A549 (cell line): ENCODE data around the gene CA11. TPM values are rescaled to one million over a fixed set of nuclear protein-coding genes. Genes with fewer than 3 reads are reported as not detected.

Experiments
- ATAC-seq, 2 experiments: fragments of 200-7000 bp in 1 of 2; fragments of >200 bp in 1 of 2; cut with Nextera tagmentation in 1 of 2; cut with Tn5 transposase in 1 of 2; 3 replicates each; pipeline versions ENCODE4 v1.8.0 to v1.9.1; 2018 to 2020; ENCODE audit warnings: mild to moderate bottlenecking in 1 of 2, moderate library complexity in 1 of 2
- CTCF ChIA-PET: fragments of 300-600 bp; sonication (Branson Sonifier 250); formaldehyde crosslinking; extraction: SDS; loops from one replicate; lab custom pipeline; 2021; ENCODE audit warnings: antibody characterized with exemption, inconsistent platforms; lab: Yijun Ruan, JAX
- POLR2A ChIA-PET: fragments of 350-600 bp; formaldehyde crosslinking; extraction: SDS; loops from one replicate; lab custom pipeline; 2021; ENCODE audit warnings: antibody characterized with exemption, inconsistent platforms; lab: Yijun Ruan, JAX
- DNase-seq, 2 experiments: peaks; one replicate each; pipeline versions ENCODE4 v3.0.0 to v3.0.0-alpha.2; 2011 to 2016; ENCODE audit warnings: low read depth in 1 of 2, low spot score in 1 of 2
- FAIRE-seq: peaks from 2 replicates; lab custom pipeline; 2011; peaks lifted over from hg19 to GRCh38; lab: Jason Lieb, UNC
- H3K27ac ChIP-seq, 2 experiments: fragments of >200 bp; sonication (Bioruptor Twin); formaldehyde crosslinking; 3 replicates each; pipeline ENCODE4 v1.5.1; 2016 to 2017
- H3K4me1 ChIP-seq: fragments of >200 bp; sonication (Bioruptor Twin); formaldehyde crosslinking; 3 replicates; pipeline ENCODE4 v1.6.1; 2016
- H3K4me2 ChIP-seq: fragments of >200 bp; sonication (Bioruptor Twin); formaldehyde crosslinking; 3 replicates; pipeline ENCODE4 v1.6.1; 2016
- H3K4me3 ChIP-seq: fragments of >200 bp; sonication (Bioruptor Twin); formaldehyde crosslinking; 3 replicates; pipeline ENCODE4 v1.5.1; 2016
- H3K9me3 ChIP-seq: fragments of >200 bp; sonication (Bioruptor Twin); formaldehyde crosslinking; 3 replicates; pipeline ENCODE4 v1.6.1; 2016
- ATOH8 ChIP-seq: fragments of 250-450 bp; sonication (Bioruptor Pico); IDR thresholded peaks from 2 replicates; pipeline ENCODE4 v1.5.0; 2020; ENCODE audit warnings: low read depth, mild to moderate bottlenecking, moderate library complexity
- BCL3 ChIP-seq: fragments of >200 bp; sonication (Bioruptor Twin); formaldehyde crosslinking; IDR thresholded peaks from 3 replicates; pipeline ENCODE4 v1.6.1; 2016
- CBX8 ChIP-seq: fragments of 200-600 bp; sonication (generic); IDR thresholded peaks from 2 replicates; pipeline ENCODE4 v1.6.1; 2016
- CEBPB ChIP-seq, 2 experiments: fragments of >200 bp in 1 of 2; sonication (Bioruptor Twin) in 1 of 2; formaldehyde crosslinking in 1 of 2; IDR thresholded peaks; 2 replicates each; pipeline ENCODE4 v1.6.1; 2012 to 2016
- EP300 ChIP-seq, 2 experiments: fragments of >200 bp; sonication (Bioruptor Twin); formaldehyde crosslinking; IDR thresholded peaks; 2 replicates in 1 of 2; 3 replicates in 1 of 2; pipeline ENCODE4 v1.6.1; 2016 to 2017
- FOSL2 ChIP-seq, 2 experiments: fragments of 450-650 bp in 1 of 2; fragments of >200 bp in 1 of 2; sonication (Bioruptor Twin) in 1 of 2; formaldehyde crosslinking; IDR thresholded peaks; 2 replicates each; pipeline versions ENCODE4 v1.5.0 to v1.6.1; 2016 to 2020; ENCODE audit warnings: mild to moderate bottlenecking in 1 of 2, moderate library complexity in 1 of 2
- HES2 ChIP-seq: fragments of >200 bp; sonication (Bioruptor Twin); formaldehyde crosslinking; IDR thresholded peaks from 2 replicates; pipeline ENCODE4 v1.6.1; 2016
- HEYL ChIP-seq: fragments of 250-450 bp; sonication (Bioruptor Pico); IDR thresholded peaks from 2 replicates; pipeline ENCODE4 v1.8.0; 2021; ENCODE audit warnings: mild to moderate bottlenecking, moderate library complexity
- HOXB13 ChIP-seq: fragments of 250-450 bp; sonication (Bioruptor Pico); IDR thresholded peaks from 2 replicates; pipeline ENCODE4 v1.5.0; 2020; ENCODE audit warnings: low read depth, mild to moderate bottlenecking, moderate library complexity
- HOXB5 ChIP-seq: fragments of 250-450 bp; sonication (Bioruptor Pico); IDR thresholded peaks from 2 replicates; pipeline ENCODE4 v1.5.0; 2020; ENCODE audit warnings: mild to moderate bottlenecking, moderate library complexity
- JUN ChIP-seq, 2 experiments: fragments of >200 bp; sonication (Bioruptor Twin); formaldehyde crosslinking; IDR thresholded peaks; 2 replicates in 1 of 2; 3 replicates in 1 of 2; pipeline ENCODE4 v1.6.1; 2016 to 2017
- KDM5A ChIP-seq: fragments of 200-600 bp; sonication (generic); IDR thresholded peaks from 2 replicates; pipeline ENCODE4 v1.6.1; 2016; ENCODE audit warnings: antibody characterized with exemption, mild to moderate bottlenecking
- MAFK ChIP-seq: fragments of 450-650 bp; IDR thresholded peaks from 2 replicates; pipeline ENCODE4 v1.6.1; 2014; ENCODE audit not compliant: partially characterized antibody
- NFE2L2 ChIP-seq: fragments of 150-350 bp; conservative IDR thresholded peaks from 2 replicates; pipeline ENCODE4 v1.6.1; 2014; ENCODE audit warnings: low read length
- NPAS2 ChIP-seq: fragments of 250-450 bp; sonication (Bioruptor Pico); IDR thresholded peaks from 2 replicates; pipeline ENCODE4 v1.8.0; 2022; ENCODE audit warnings: mild to moderate bottlenecking, moderate library complexity, borderline replicate concordance
- PBX3 ChIP-seq: IDR thresholded peaks from 2 replicates; pipeline ENCODE4 v1.6.1; 2012
- POLR2A ChIP-seq: IDR thresholded peaks from 2 replicates; pipeline ENCODE4 v1.6.1; 2012; ENCODE audit warnings: mild to moderate bottlenecking, low read length
- POLR2AphosphoS2 ChIP-seq: conservative IDR thresholded peaks from 2 replicates; pipeline ENCODE4 v1.6.1; 2012; ENCODE audit warnings: low read length, improper control_type of control experiment, inconsistent platforms
- RAD21 ChIP-seq, 2 experiments: fragments of >200 bp in 1 of 2; sonication (Bioruptor Twin) in 1 of 2; formaldehyde crosslinking in 1 of 2; IDR thresholded peaks in 1 of 2; conservative IDR thresholded peaks in 1 of 2; 2 replicates in 1 of 2; 3 replicates in 1 of 2; pipeline ENCODE4 v1.6.1; 2012 to 2018; ENCODE audit warnings: inconsistent platforms in 1 of 2
- RFX5 ChIP-seq: fragments of 450-650 bp; IDR thresholded peaks from 2 replicates; pipeline ENCODE4 v1.7.1; 2014; ENCODE audit warnings: antibody characterized with exemption, mild to moderate bottlenecking, moderate library complexity
- SREBF2 ChIP-seq: fragments of 450-650 bp; IDR thresholded peaks from 2 replicates; pipeline ENCODE4 v1.6.1; 2014; ENCODE audit warnings: mild to moderate bottlenecking, moderate library complexity
- TFCP2L1 ChIP-seq: fragments of 250-450 bp; sonication (Bioruptor Pico); IDR thresholded peaks from 2 replicates; pipeline ENCODE4 v1.5.0; 2021; ENCODE audit warnings: mild to moderate bottlenecking
- ZNF302 ChIP-seq: fragments of 250-450 bp; sonication (Bioruptor Pico); IDR thresholded peaks from 2 replicates; pipeline ENCODE4 v1.9.0; 2021; ENCODE audit warnings: inconsistent platforms, mild to moderate bottlenecking, moderate library complexity
- WGBS: methylation state at CpG from one replicate; pipeline ENCODE4 v1.1.6; 2017; ENCODE audit errors: missing lambda C conversion rate; 5-methylcytosine and 5-hydroxymethylcytosine counted together
- polyA plus RNA-seq, 4 experiments: library from polyadenylated mRNA; depleted of rRNA in 3 of 4; stranded (reverse); fragments of >200 nt; fragmentation: RNase III in 1 of 4; extraction: RNeasy Plus Mini Kit Qiagen cat#74134 plus additional on column Dnase treatment in 1 of 4; gene quantifications; 2 replicates in 3 of 4; 3 replicates in 1 of 4; pipeline ENCODE4 v1.2.3, GENCODE V29; 2011 to 2017
- TF ChIP-seq, protein P1 (sequence below): fragments of >200 bp; sonication (Bioruptor Twin); formaldehyde crosslinking; IDR thresholded peaks from 3 replicates; pipeline ENCODE4 v1.5.1; 2016

CA11 gene
- polyA plus RNA-seq, 2 of the 4 experiments (the other 2 are of a cell fraction), result 9.8 to 21.0 TPM

GRCh38 chr19:48644355-48644754 is 1.6 kb downstream of the CA11 start:
- peaks cover 18% of the 10 kb centered on the region; the same call in 2 of the 3 replicates for H3K4me1 ChIP-seq
- ChIA-PET CTCF (interaction anchor here (1.0 to 3.5 kb wide), 8 partner anchors 12 to 197 kb away, joined by 3 to 31 read pairs (median 14); partner anchors contain the start of gene HSD17B14), POLR2A (interaction anchor here (0.5 to 3.1 kb wide), 4 partner anchors 10 to 138 kb away, joined by 3 to 15 read pairs (median 7); partner anchors contain the start of genes RPL18 and SPHK2)
- H3K9me3 ChIP-seq, result no peaks in the 10 kb centered on the region
- TF ChIP-seq HOXB5 (CRISPR knock-in tag), result no peak
- no peak for TF ChIP-seq BCL3
- no peak for TF ChIP-seq KDM5A
- no peak for TF ChIP-seq JUN (IDR thresholded peaks at IDR 0.05)
- TF ChIP-seq CBX8, result no peak
- no peak for TF ChIP-seq NPAS2 (CRISPR knock-in tag)
- TF ChIP-seq RFX5, result no peak
- TF ChIP-seq MAFK, result no peak
- TF ChIP-seq ZNF302 (CRISPR knock-in tag), result no peak
- no peak for TF ChIP-seq HES2
- no peak for TF ChIP-seq POLR2A
- no peak for TF ChIP-seq HEYL (CRISPR knock-in tag)
- no peak for TF ChIP-seq POLR2AphosphoS2
- TF ChIP-seq SREBF2, result no peak
- no peak for TF ChIP-seq CEBPB (IDR thresholded peaks at IDR 0.05)
- TF ChIP-seq, protein P1, sequence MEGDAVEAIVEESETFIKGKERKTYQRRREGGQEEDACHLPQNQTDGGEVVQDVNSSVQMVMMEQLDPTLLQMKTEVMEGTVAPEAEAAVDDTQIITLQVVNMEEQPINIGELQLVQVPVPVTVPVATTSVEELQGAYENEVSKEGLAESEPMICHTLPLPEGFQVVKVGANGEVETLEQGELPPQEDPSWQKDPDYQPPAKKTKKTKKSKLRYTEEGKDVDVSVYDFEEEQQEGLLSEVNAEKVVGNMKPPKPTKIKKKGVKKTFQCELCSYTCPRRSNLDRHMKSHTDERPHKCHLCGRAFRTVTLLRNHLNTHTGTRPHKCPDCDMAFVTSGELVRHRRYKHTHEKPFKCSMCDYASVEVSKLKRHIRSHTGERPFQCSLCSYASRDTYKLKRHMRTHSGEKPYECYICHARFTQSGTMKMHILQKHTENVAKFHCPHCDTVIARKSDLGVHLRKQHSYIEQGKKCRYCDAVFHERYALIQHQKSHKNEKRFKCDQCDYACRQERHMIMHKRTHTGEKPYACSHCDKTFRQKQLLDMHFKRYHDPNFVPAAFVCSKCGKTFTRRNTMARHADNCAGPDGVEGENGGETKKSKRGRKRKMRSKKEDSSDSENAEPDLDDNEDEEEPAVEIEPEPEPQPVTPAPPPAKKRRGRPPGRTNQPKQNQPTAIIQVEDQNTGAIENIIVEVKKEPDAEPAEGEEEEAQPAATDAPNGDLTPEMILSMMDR, result no peak
- H3K27ac ChIP-seq, result 0 out of 6 replicates have a peak overlapping the region, but pooled peaks of 1 of the 2 experiments have one; percentile 3
- WGBS, result 86% methylated on average over 4 of the region's 4 CpGs
- no peak for ATAC-seq
- no peak for DNase-seq
- no peak for FAIRE-seq
- H3K4me2 ChIP-seq, result peak overlapping the region; percentile 94
- H3K4me3 ChIP-seq, result no peak overlapping the region

GRCh38 chr19:48642862-48643261 is 3.1 kb downstream of the CA11 start:
- ATAC-seq, result no peak

GRCh38 chr19:48641850-48642249 is 4.1 kb downstream of the CA11 start:
- ChIA-PET POLR2A (interaction anchor here (0.7 kb wide), 1 partner anchor 97 kb away, joined by 8 read pairs; no protein-coding TSS in a partner anchor), CTCF (interaction anchor here (0.7 to 1.5 kb wide), 4 partner anchors 33 to 194 kb away, joined by 3 to 6 read pairs (median 4); partner anchors contain the start of gene HSD17B14)
- Histone ChIP-seq H3K9me3 (no peaks in the 10 kb centered on the region), H3K4me3 (no peak overlapping the region), H3K27ac (no peak overlapping the region), H3K4me1 (peaks cover 21% of the 10 kb centered on the region), H3K4me2 (no peak overlapping the region)
- no peak for FAIRE-seq
- 84% methylated on average over 2 of the region's 2 CpGs for WGBS
- TF ChIP-seq NFE2L2 (no peak), FOSL2 (IDR thresholded peaks at IDR 0.05) (no peak), FOSL2 (CRISPR knock-in tag; IDR thresholded peaks at IDR 0.05) (no peak), SREBF2 (no peak), PBX3 (no peak), TFCP2L1 (CRISPR knock-in tag) (no peak), ATOH8 (CRISPR knock-in tag) (no peak)
- ATAC-seq, result no peak
- DNase-seq, result no peak

More at GRCh38 chr19:48642862-48643261, 3.1 kb downstream of the CA11 start:
- H3K4me1 ChIP-seq, result peaks cover 25% of the 10 kb centered on the region
- H3K4me3 ChIP-seq, result no peak overlapping the region
- H3K9me3 ChIP-seq, result no peaks in the 10 kb centered on the region
- CTCF ChIA-PET, result interaction anchor here (0.6 to 3.5 kb wide), 5 partner anchors 14 to 145 kb away, joined by 3 to 26 read pairs (median 4); no protein-coding TSS in a partner anchor
- WGBS, result 80% methylated on average over 5 of the region's 5 CpGs
- H3K4me2 ChIP-seq, result no peak overlapping the region
- no peak for TF ChIP-seq HOXB13 (CRISPR knock-in tag)
- no peak for TF ChIP-seq RAD21 (conservative IDR thresholded peaks at IDR 0.05 in 1 of 2, IDR thresholded peaks at IDR 0.05 in 1 of 2)
- no peak for TF ChIP-seq MAFK
- no peak for TF ChIP-seq EP300 (IDR thresholded peaks at IDR 0.05)
- POLR2A ChIA-PET, result interaction anchor here (0.7 to 1.4 kb wide), 2 partner anchors 24 to 350 kb away, joined by 3 to 6 read pairs; partner anchors contain the start of genes GYS1, RPL18 and SPHK2
- no peak overlapping the region for H3K27ac ChIP-seq
- DNase-seq (no peak), FAIRE-seq (no peak)
